Nephron (organoid): Measurements from ENCODE around the gene ACTR6.
A peak's percentile ranks its signal among the peaks of the same experiment; 100 is the strongest.

ENCODE experiments used
- H3K27ac Mint-ChIP-seq, 3 experiments: 2 replicates each; pipeline ENCODE4 v1.8.0; 2020; ENCODE audit warnings: mixed read lengths in 3 of 3, mild to moderate bottlenecking in 2 of 3, moderate library complexity in 1 of 3
- H3K27me3 Mint-ChIP-seq: 2 replicates; pipeline ENCODE4 v1.8.0; 2021; ENCODE audit warnings: low read depth, mild to moderate bottlenecking, moderate library complexity, mixed read lengths
- H3K36me3 Mint-ChIP-seq: 2 replicates; pipeline ENCODE4 v1.8.0; 2020; ENCODE audit warnings: low read depth, mixed read lengths
- H3K4me1 Mint-ChIP-seq: 2 replicates; pipeline ENCODE4 v1.8.0; 2020; ENCODE audit warnings: mixed read lengths
- H3K4me3 Mint-ChIP-seq, 3 experiments: 2 replicates each; pipeline ENCODE4 v1.8.0; 2020; ENCODE audit warnings: mild to moderate bottlenecking in 3 of 3, mixed read lengths in 3 of 3, moderate library complexity in 2 of 3
- H3K9me3 Mint-ChIP-seq: 2 replicates; pipeline ENCODE4 v1.8.0; 2020; ENCODE audit warnings: mixed read lengths
- CTCF ChIP-seq, 3 experiments: fragments of 200-600 bp; sonication (generic); IDR thresholded peaks; one replicate each; pipeline ENCODE4 v1.5.0; 2021; ENCODE audit warnings: antibody characterized with exemption in 3 of 3; ENCODE audit not compliant: unreplicated experiment in 3 of 3

The ACTR6 gene

DNA sequence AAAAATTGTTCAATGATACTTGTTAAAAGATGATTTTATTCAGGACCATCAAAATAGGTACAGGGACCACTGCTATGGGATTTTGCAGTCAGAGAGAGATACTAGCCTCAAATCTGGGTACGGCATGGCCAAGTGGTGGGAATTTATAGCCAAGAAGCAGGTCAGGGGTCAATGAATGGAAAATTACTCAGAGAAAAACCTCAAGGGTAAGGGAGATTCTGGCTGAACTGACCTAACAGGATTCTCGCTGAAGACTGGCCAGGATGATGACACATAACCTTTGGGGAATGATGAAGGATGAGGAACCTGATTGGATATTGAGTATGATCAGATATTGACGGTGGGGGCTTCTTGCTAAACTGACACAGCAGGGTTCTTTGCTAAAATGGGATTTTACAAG lies 33.6 kb downstream of the ACTR6 start:
- no peak for TF ChIP-seq CTCF (IDR thresholded peaks at IDR 0.05; ENCODE audit: unreplicated experiment in 3 of 3)
- peaks cover 6% of the 10 kb centered on the region for H3K4me1 Mint-ChIP-seq
- no peak overlapping the region for H3K4me3 Mint-ChIP-seq
- H3K36me3 Mint-ChIP-seq = no peaks in the 10 kb centered on the region
- no peak overlapping the region for H3K27ac Mint-ChIP-seq
- no peaks in the 10 kb centered on the region for H3K27me3 Mint-ChIP-seq
- no peaks in the 10 kb centered on the region for H3K9me3 Mint-ChIP-seq

DNA sequence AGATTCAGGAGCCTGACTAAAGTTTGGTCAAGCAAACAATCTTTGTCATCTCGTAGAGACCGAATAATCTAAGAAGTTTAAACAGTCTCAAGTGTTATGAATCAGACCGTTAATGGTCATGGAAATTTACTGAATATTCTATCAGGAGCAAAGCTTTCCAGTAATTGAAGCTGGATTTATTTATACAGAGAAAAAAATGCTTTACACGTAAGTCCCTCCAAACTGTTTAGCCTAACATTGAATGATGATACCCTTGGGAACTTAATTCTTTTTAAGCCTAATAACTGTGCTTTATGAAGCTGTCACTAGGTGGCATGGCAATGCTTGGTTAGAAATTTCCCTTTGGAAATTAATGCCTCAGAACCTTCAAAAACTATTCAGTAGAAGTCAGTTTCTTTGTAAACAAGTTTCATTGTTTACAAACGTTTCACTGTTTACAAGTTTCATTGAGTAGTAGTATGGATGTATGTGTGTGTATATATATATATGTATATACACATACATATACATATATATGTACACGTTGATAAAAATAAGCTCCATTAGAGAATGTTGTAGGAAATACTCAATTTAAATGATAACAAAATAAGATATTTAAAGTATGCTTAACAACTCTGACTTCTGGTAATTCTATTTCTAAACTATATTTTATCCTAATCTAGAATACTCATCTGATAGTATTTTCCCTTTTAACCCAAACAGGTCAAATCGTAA lies 34.1 kb downstream of the ACTR6 start:
- Mint-ChIP-seq H3K27ac (no peak overlapping the region), H3K27me3 (no peaks in the 10 kb centered on the region), H3K36me3 (no peaks in the 10 kb centered on the region), H3K9me3 (no peaks in the 10 kb centered on the region), H3K4me1 (peaks cover 6% of the 10 kb centered on the region), H3K4me3 (no peak overlapping the region)
- peak; percentile 64 to 76 (median 68) for TF ChIP-seq CTCF (IDR thresholded peaks at IDR 0.05; ENCODE audit: unreplicated experiment in 3 of 3)

- H3K27me3 Mint-ChIP-seq = no peaks in the 10 kb centered on the region
- no peaks in the 10 kb centered on the region for H3K36me3 Mint-ChIP-seq
- H3K9me3 Mint-ChIP-seq = no peaks in the 10 kb centered on the region
- H3K27ac Mint-ChIP-seq = no peak overlapping the region
- no peak overlapping the region for H3K4me3 Mint-ChIP-seq
- no peak for TF ChIP-seq CTCF (IDR thresholded peaks at IDR 0.05; ENCODE audit: unreplicated experiment in 3 of 3)
- H3K4me1 Mint-ChIP-seq = peaks cover 6% of the 10 kb centered on the region
These were observed 38.2 kb downstream of the ACTR6 start for GRCh38 chr12:100238801-100239200.

GRCh38 chr12:100239589-100239988 lies 39.0 kb downstream of the ACTR6 start:
- Mint-ChIP-seq H3K27me3 (no peaks in the 10 kb centered on the region), H3K9me3 (no peaks in the 10 kb centered on the region), H3K27ac (no peak overlapping the region), H3K36me3 (no peaks in the 10 kb centered on the region), H3K4me1 (no peaks in the 10 kb centered on the region), H3K4me3 (no peak overlapping the region)
- TF ChIP-seq CTCF (IDR thresholded peaks at IDR 0.05; ENCODE audit: unreplicated experiment in 3 of 3) = no peak

DNA sequence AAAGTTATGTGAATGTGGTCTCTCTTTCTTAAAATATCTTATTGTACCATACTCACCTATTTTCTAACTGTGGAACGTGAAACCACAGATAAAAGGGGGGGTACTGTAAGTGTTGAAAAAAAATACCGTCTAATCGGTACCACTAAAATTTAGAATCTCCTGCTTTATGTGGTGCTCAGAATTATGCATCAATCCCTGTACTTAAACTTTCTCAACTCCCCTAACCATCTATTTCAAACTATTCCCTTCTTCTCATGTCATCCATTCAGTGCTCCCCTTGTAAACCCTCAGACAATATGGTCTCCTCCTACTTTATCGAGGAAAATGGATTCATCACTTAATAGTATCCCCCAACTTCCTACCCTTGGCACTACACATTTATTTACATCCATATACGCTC lies 42.5 kb downstream of the ACTR6 start:
- Mint-ChIP-seq H3K9me3 (no peaks in the 10 kb centered on the region), H3K4me3 (no peak overlapping the region), H3K4me1 (no peaks in the 10 kb centered on the region), H3K27me3 (peaks cover 4% of the 10 kb centered on the region), H3K27ac (no peak overlapping the region), H3K36me3 (no peaks in the 10 kb centered on the region)
- TF ChIP-seq CTCF (IDR thresholded peaks at IDR 0.05; ENCODE audit: unreplicated experiment in 3 of 3) = no peak

GRCh38 chr12:100247765-100248164 lies 47.1 kb downstream of the ACTR6 start:
- Mint-ChIP-seq H3K27me3 (peaks cover 4% of the 10 kb centered on the region), H3K4me1 (no peaks in the 10 kb centered on the region), H3K36me3 (no peaks in the 10 kb centered on the region), H3K4me3 (no peak overlapping the region), H3K9me3 (no peaks in the 10 kb centered on the region), H3K27ac (no peak overlapping the region)
- no peak for TF ChIP-seq CTCF (IDR thresholded peaks at IDR 0.05; ENCODE audit: unreplicated experiment in 3 of 3)
